Skeletal muscle tissue (tissue), 4 donors: ENCODE results near the gene HCK. TPM values are rescaled to one million over a fixed set of nuclear protein-coding genes. Genes with fewer than 3 reads are reported as not detected.

Source experiments
- H3K27ac ChIP-seq: one replicate; pipeline ENCODE4 v1.7.0; 2013; ENCODE audit warnings: mild to moderate bottlenecking, low read depth, low read length, inconsistent platforms
- H3K27me3 ChIP-seq, 3 donors: one replicate each; pipeline ENCODE4 v1.7.0; 2013; ENCODE audit warnings: low read length in 3 of 3; ENCODE audit not compliant: control insufficient read depth in 3 of 3, insufficient read depth in 3 of 3
- H3K36me3 ChIP-seq, 3 donors: one replicate each; pipeline ENCODE4 v1.7.0; 2013; ENCODE audit warnings: low read length in 3 of 3; ENCODE audit not compliant: control insufficient read depth in 3 of 3, insufficient read depth in 3 of 3
- H3K4me1 ChIP-seq, 3 donors: one replicate each; pipeline ENCODE4 v1.7.0; 2013; ENCODE audit warnings: low read length in 3 of 3, mild to moderate bottlenecking in 3 of 3; ENCODE audit not compliant: control insufficient read depth in 3 of 3, insufficient read depth in 3 of 3
- H3K4me3 ChIP-seq, 3 donors: one replicate each; pipeline ENCODE4 v1.7.0; 2013; ENCODE audit warnings: low read length in 3 of 3
- H3K9ac ChIP-seq, 3 donors: one replicate each; pipeline ENCODE4 v1.7.0; 2013; ENCODE audit warnings: low read length in 3 of 3, mild to moderate bottlenecking in 3 of 3, moderate library complexity in 2 of 3, low read depth in 1 of 3
- H3K9me3 ChIP-seq, 3 donors: one replicate each; pipeline ENCODE4 v1.7.0; 2013; ENCODE audit warnings: low read length in 3 of 3; ENCODE audit not compliant: control insufficient read depth in 3 of 3
- total RNA-seq: library from RNA; depleted of rRNA; stranded (reverse); fragments of >200 nt; gene quantifications from one replicate; pipeline ENCODE4 v1.2.3, GENCODE V29; 2014
- donor health status: Osteomylitis.

The HCK gene
- total RNA-seq: 8.4 TPM

DNA sequence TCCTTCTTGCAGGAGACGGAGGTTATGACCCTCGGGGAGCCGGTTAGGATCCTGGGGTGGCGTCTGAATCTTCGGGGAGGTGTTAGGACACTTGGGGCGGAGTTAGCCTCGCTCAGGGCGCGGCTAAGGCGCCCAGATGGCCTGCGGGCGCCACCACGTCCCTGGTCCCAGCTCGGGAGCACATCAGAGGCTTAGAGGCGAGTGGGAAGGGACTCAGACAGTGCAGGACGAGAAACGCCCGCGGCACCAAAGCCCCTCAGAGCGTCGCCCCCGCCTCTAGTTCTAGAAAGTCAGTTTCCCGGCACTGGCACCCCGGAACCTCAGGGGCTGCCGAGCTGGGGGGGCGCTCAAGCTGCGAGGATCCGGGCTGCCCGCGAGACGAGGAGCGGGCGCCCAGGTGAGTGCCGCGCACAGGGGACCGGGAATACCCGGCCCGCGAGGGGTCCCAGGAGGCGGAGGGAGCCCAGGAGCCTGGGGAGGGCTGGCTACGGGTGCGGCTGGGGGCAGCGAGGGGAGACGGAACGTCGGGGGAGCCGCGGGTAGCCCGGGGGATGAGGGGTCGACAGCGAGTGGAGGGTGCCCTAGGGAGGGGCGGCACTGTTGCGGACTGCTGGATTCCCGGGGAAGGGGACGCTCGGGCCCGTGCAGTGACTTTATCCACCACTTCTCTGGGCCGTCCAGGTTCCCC, at the start of gene HCK:
Gene HCK (plus strand): TSS at position 153 of the 688 bp plus-strand sequence.
- peak within 1 kb of the TSS in 2 of 3 donors; percentile 8 to 35 for H3K4me3 ChIP-seq

GRCh38 chr20:32003325-32003724, 48.7 kb upstream of the HCK start:
- no peaks in the 10 kb centered on the region for H3K9me3 ChIP-seq
- peaks cover 0 to 3% (median 0%) of the 10 kb centered on the region in 3 donors for H3K27me3 ChIP-seq
- no peak overlapping the region for H3K27ac ChIP-seq
- no peak overlapping the region for H3K4me3 ChIP-seq
- H3K9ac ChIP-seq: no peak overlapping the region
- no peaks in the 10 kb centered on the region for H3K36me3 ChIP-seq
- peaks cover 0 to 20% (median 10%) of the 10 kb centered on the region in 3 donors for H3K4me1 ChIP-seq

More for the DNA sequence above, at the start of gene HCK:
- Histone ChIP-seq H3K27me3 (peaks cover 34 to 48% (median 44%) of the 10 kb centered on the region in 3 donors), H3K9me3 (no peaks in the 10 kb centered on the region), H3K36me3 (no peaks in the 10 kb centered on the region), H3K9ac (no peak within 1 kb of the TSS), H3K27ac (peak within 1 kb of the TSS; percentile 51), H3K4me1 (peaks cover 0 to 2% (median 2%) of the 10 kb centered on the region in 3 donors)

GRCh38 chr20:32004963-32005362, 47.1 kb upstream of the HCK start:
- no peaks in the 10 kb centered on the region for H3K36me3 ChIP-seq
- H3K9me3 ChIP-seq: no peaks in the 10 kb centered on the region
- no peak overlapping the region for H3K9ac ChIP-seq
- H3K4me3 ChIP-seq: no peak overlapping the region
- peaks cover 3 to 24% (median 10%) of the 10 kb centered on the region in 3 donors for H3K4me1 ChIP-seq
- no peak overlapping the region for H3K27ac ChIP-seq
- peaks cover 0 to 4% (median 3%) of the 10 kb centered on the region in 3 donors for H3K27me3 ChIP-seq

- Histone ChIP-seq H3K4me3 (no peak overlapping the region), H3K4me1 (peaks cover 3 to 24% (median 10%) of the 10 kb centered on the region in 3 donors), H3K36me3 (no peaks in the 10 kb centered on the region), H3K27me3 (peaks cover 0 to 8% (median 7%) of the 10 kb centered on the region in 3 donors), H3K9ac (no peak overlapping the region), H3K9me3 (no peaks in the 10 kb centered on the region), H3K27ac (no peak overlapping the region)
These were observed 46.0 kb upstream of the HCK start for GRCh38 chr20:32006053-32006452.

DNA sequence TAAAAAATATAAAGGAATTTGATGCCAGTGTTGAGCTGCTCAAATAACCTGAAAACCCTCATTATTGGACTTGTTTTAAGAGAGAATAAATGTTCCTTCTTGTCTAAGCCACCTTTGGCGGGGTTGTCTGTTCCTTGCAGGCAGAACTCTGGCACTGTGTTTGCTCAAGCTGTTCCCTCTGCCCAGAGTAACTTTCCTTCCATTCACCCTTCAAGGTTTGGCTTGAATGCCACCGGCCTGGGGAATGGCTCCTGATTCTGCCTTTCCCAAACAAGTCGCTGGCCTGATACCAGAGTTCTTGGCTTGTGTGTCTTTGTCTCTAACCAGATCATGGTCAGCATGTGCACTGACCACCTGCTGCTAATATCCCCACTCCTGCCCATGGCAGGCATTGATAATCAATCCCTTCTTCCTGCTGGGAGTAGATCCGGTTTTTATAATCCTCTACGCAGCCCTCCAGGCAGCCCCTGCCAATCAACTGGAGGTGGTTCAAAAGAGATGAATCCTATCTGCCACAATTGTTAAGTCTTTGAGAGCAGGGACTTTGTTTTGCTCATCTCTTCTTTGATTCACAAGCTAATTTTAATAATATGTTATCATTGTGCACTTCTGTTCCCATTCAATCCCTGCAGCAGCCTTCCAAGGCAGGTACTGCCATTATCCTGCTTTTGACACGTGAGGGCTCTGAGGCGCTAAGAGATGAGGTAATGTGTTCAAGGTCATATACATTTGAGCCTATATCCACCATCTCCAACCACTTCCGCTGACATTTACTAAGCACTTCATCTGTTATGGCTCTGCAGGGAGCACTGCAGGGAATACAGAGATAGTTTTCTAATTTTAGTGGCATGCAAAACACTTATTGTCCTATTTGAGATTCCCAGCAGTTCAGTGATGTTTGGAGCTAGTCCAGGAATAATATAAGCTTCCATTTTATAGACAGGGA, 44.9 kb upstream of the HCK start:
- H3K27ac ChIP-seq: peak overlapping the region; percentile 40
- H3K4me1 ChIP-seq: peaks cover 3 to 24% (median 10%) of the 10 kb centered on the region in 3 donors
- peaks cover 6 to 15% (median 12%) of the 10 kb centered on the region in 3 donors for H3K27me3 ChIP-seq
- H3K9me3 ChIP-seq: no peaks in the 10 kb centered on the region
- no peak overlapping the region for H3K4me3 ChIP-seq
- no peaks in the 10 kb centered on the region for H3K36me3 ChIP-seq
- no peak overlapping the region for H3K9ac ChIP-seq

DNA sequence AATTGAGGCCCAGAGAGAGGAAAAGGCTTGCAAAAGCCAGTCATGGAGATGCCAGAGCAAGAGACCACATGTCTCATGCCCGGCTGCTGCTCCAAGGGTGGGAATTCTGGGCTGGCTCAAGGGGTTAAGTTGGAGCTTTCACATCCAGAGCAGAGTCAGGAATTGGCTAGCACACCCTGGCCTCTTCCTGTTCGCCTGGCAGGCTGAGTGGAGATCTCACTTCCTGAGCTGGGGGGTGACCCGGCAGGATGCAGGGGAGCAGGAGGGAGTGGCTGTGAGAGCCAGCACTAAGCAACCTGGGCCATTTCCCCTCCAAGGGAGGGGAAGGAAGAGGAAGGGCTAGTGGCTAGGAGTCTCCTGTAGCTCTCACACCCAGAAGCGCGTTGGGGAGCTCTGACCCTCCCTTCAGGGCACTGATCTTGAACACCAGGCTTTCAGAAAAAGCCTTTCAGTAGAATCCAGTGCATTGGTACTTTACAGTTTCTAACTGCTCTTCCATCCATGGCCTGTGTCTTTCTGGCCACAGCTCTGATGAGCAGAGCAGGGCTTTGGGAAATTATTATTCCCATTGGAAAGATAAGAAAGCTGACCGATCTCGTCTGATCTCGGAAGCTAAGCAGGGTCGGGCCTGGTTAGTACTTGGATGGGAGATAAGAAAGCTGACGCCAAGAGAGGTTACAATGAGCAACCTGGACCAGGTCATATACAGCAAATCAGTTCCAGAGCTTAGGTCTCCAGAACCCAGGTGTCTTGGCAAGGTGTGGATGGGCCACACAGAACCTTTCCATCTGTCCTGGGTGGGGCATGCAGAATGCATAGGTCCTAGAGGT, 44.0 kb upstream of the HCK start:
- H3K9ac ChIP-seq: peak overlapping the region in 1 of 3 donors; percentile 16
- no peaks in the 10 kb centered on the region for H3K9me3 ChIP-seq
- H3K27ac ChIP-seq: peak overlapping the region; percentile 58
- peaks cover 11 to 20% (median 12%) of the 10 kb centered on the region in 3 donors for H3K27me3 ChIP-seq
- no peak overlapping the region for H3K4me3 ChIP-seq
- peaks cover 3 to 24% (median 10%) of the 10 kb centered on the region in 3 donors for H3K4me1 ChIP-seq
- no peaks in the 10 kb centered on the region for H3K36me3 ChIP-seq

- H3K27ac ChIP-seq: no peak overlapping the region
- H3K36me3 ChIP-seq: no peaks in the 10 kb centered on the region
- peaks cover 3 to 24% (median 10%) of the 10 kb centered on the region in 3 donors for H3K4me1 ChIP-seq
- H3K9ac ChIP-seq: no peak overlapping the region
- no peaks in the 10 kb centered on the region for H3K9me3 ChIP-seq
- no peak overlapping the region for H3K4me3 ChIP-seq
- peaks cover 11 to 20% (median 18%) of the 10 kb centered on the region in 3 donors for H3K27me3 ChIP-seq
These were observed 42.5 kb upstream of the HCK start for GRCh38 chr20:32009564-32009963.

DNA sequence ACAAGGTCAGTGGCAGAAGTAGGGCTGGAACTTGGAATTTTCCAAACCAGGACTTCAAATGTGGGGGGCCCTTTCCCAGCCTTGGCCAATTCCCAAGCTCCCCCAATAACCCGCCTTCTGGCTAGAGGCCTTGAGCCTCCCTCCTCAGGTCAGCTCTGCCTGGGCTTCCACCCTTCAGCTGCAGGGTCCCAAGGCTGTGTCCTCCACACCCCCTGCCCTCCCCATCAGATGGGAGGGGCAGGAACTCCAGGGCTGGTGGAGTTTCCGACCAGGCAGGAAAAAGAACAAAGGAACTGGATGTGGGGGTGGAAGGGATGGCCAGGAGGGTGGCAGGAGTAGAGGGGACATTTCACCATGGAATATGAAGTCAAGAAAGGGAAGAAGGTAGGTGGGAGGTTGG, 41.9 kb upstream of the HCK start, which contains the start of gene CCM2L:
Gene CCM2L (plus strand): TSS at position 338 of the 400 bp plus-strand sequence. CDS start 17 bp downstream, at position 355.
- Histone ChIP-seq H3K27ac (no peak within 1 kb of the TSS), H3K9me3 (no peaks in the 10 kb centered on the region), H3K4me1 (peaks cover 3 to 23% (median 10%) of the 10 kb centered on the region in 3 donors), H3K36me3 (no peaks in the 10 kb centered on the region), H3K27me3 (peaks cover 15 to 20% (median 19%) of the 10 kb centered on the region in 3 donors), H3K9ac (peak within 1 kb of the TSS in 2 of 3 donors; percentile 50 to 51), H3K4me3 (peak within 1 kb of the TSS; percentile 9 to 64 (median 61))

GRCh38 chr20:32010666-32011065, 41.4 kb upstream of the HCK start:
- H3K9ac ChIP-seq: peak overlapping the region in 2 of 3 donors; percentile 50 to 51
- no peak overlapping the region for H3K27ac ChIP-seq
- peaks cover 3 to 28% (median 10%) of the 10 kb centered on the region in 3 donors for H3K4me1 ChIP-seq
- peaks cover 19 to 20% (median 19%) of the 10 kb centered on the region in 3 donors for H3K27me3 ChIP-seq
- peak overlapping the region; percentile 9 to 64 (median 61) for H3K4me3 ChIP-seq
- H3K9me3 ChIP-seq: no peaks in the 10 kb centered on the region
- H3K36me3 ChIP-seq: no peaks in the 10 kb centered on the region
